IMR-90 (cell line): ENCODE measurements around the gene SORCS1. TPM values are rescaled to one million over a fixed set of nuclear protein-coding genes. Genes with fewer than 3 reads are reported as not detected.

Experiments
- ATAC-seq: fragments of 200-7000 bp; cut with Tn5 transposase; 2 replicates; pipeline ENCODE4 v1.9.1; 2020; ENCODE audit warnings: low read depth, mild to moderate bottlenecking, moderate library complexity
- BruUV-seq: library from RNA; stranded (reverse); fragments of 400-500 nt; replicated peaks from 2 replicates; lab custom pipeline; 2021; lab: Mats Ljungman, UMichigan
- CTCF ChIA-PET: fragments of 300-600 bp; formaldehyde crosslinking; extraction: SDS; loops from one replicate; lab custom pipeline; 2021; ENCODE audit warnings: antibody characterized with exemption; lab: Yijun Ruan, JAX
- POLR2A ChIA-PET: fragments of 300-600 bp; sonication (Branson Sonifier 250); formaldehyde crosslinking; loops from one replicate; lab custom pipeline; 2022; ENCODE audit warnings: antibody characterized with exemption; ENCODE audit not compliant: unreplicated experiment; lab: Charles Lee
- DNase-seq: peaks from one replicate; pipeline ENCODE4 v3.0.0; 2013
- H2AFZ ChIP-seq: replicated peaks from 2 replicates; pipeline ENCODE3; 2013; ENCODE audit warnings: low read length, mild to moderate bottlenecking; ENCODE audit not compliant: poor library complexity
- H2AK5ac ChIP-seq: 2 replicates; pipeline ENCODE4 v1.6.1; 2013; ENCODE audit warnings: low read depth, low read length, inconsistent platforms
- H2AK9ac ChIP-seq: replicated peaks from 2 replicates; pipeline ENCODE3; 2013; ENCODE audit warnings: mild to moderate bottlenecking, low read depth, low read length, moderate library complexity; ENCODE audit not compliant: poor library complexity
- H2BK120ac ChIP-seq: 2 replicates; pipeline ENCODE4 v1.6.1; 2013; ENCODE audit warnings: low read depth, low read length, inconsistent platforms
- H2BK15ac ChIP-seq: 3 replicates; pipeline ENCODE4 v1.6.1; 2013; ENCODE audit warnings: low read depth, low read length, inconsistent platforms
- H2BK20ac ChIP-seq: 2 replicates; pipeline ENCODE4 v1.6.1; 2013; ENCODE audit warnings: low read depth, mild to moderate bottlenecking, inconsistent platforms, low read length, moderate library complexity
- H2BK5ac ChIP-seq: 2 replicates; pipeline ENCODE4 v1.6.1; 2013; ENCODE audit warnings: mild to moderate bottlenecking, low read depth, low read length, inconsistent platforms; ENCODE audit not compliant: poor library complexity, severe bottlenecking
- H3K14ac ChIP-seq: replicated peaks from 2 replicates; pipeline ENCODE4 v1.6.1; 2013; ENCODE audit warnings: low read depth, low read length, inconsistent platforms
- H3K18ac ChIP-seq: 2 replicates; pipeline ENCODE4 v1.6.1; 2013; ENCODE audit warnings: low read depth, low read length, control low read depth
- H3K23ac ChIP-seq: 2 replicates; pipeline ENCODE4 v1.6.1; 2013; ENCODE audit warnings: low read depth, low read length, inconsistent platforms
- H3K27ac ChIP-seq: 2 replicates; pipeline ENCODE4 v1.5.1; 2013; ENCODE audit warnings: mild to moderate bottlenecking, control low read depth, low read length; ENCODE audit not compliant: insufficient read depth
- H3K27me3 ChIP-seq: 2 replicates; pipeline ENCODE4 v1.6.1; 2013; ENCODE audit warnings: low read length; ENCODE audit not compliant: control insufficient read depth, insufficient read depth
- H3K36me3 ChIP-seq: 2 replicates; pipeline ENCODE4 v1.6.1; 2013; ENCODE audit warnings: low read length, mixed read lengths; ENCODE audit not compliant: control insufficient read depth, insufficient read depth
- H3K4ac ChIP-seq: 2 replicates; pipeline ENCODE4 v1.6.1; 2013; ENCODE audit warnings: low read depth, low read length, inconsistent platforms
- H3K4me1 ChIP-seq: 2 replicates; pipeline ENCODE4 v1.6.1; 2013; ENCODE audit warnings: low read length, mixed read lengths; ENCODE audit not compliant: control insufficient read depth, insufficient read depth
- H3K4me2 ChIP-seq: 2 replicates; pipeline ENCODE4 v1.6.1; 2013; ENCODE audit warnings: low read depth, mild to moderate bottlenecking, control low read depth, low read length, moderate library complexity
- H3K4me3 ChIP-seq: 2 replicates; pipeline ENCODE4 v1.5.1; 2013; ENCODE audit warnings: low read depth, mild to moderate bottlenecking, control low read depth, low read length, moderate library complexity; ENCODE audit not compliant: insufficient read depth
- H3K56ac ChIP-seq: 2 replicates; pipeline ENCODE4 v1.6.1; 2013; ENCODE audit warnings: low read length, inconsistent platforms; ENCODE audit not compliant: insufficient read depth; ENCODE audit errors: extremely low read depth
- H3K79me1 ChIP-seq, 2 experiments: 2 replicates each; pipeline ENCODE4 v1.6.1; 2013; ENCODE audit warnings: low read length in 2 of 2, inconsistent platforms in 1 of 2, low read depth in 1 of 2
- H3K9ac ChIP-seq: 2 replicates; pipeline ENCODE4 v1.6.1; 2013; ENCODE audit warnings: low read depth, low read length, control low read depth
- H3K9me1 ChIP-seq: 2 replicates; pipeline ENCODE4 v1.6.1; 2013; ENCODE audit warnings: low read length, inconsistent platforms; ENCODE audit not compliant: insufficient read depth
- H3K9me3 ChIP-seq: 2 replicates; pipeline ENCODE4 v1.6.1; 2013; ENCODE audit warnings: low read length; ENCODE audit not compliant: control insufficient read depth, insufficient read depth
- H4K20me1 ChIP-seq: 2 replicates; pipeline ENCODE4 v1.6.1; 2013; ENCODE audit warnings: low read length, inconsistent platforms; ENCODE audit not compliant: insufficient read depth
- H4K5ac ChIP-seq: 2 replicates; pipeline ENCODE4 v1.6.1; 2013; ENCODE audit warnings: mild to moderate bottlenecking, low read depth, low read length, control low read depth
- H4K8ac ChIP-seq, 2 experiments: 2 replicates each; pipeline ENCODE4 v1.6.1; 2013; ENCODE audit warnings: low read depth in 2 of 2, low read length in 2 of 2, control low read depth in 1 of 2, inconsistent platforms in 1 of 2
- H4K91ac ChIP-seq: 2 replicates; pipeline ENCODE4 v1.6.1; 2013; ENCODE audit warnings: low read depth, low read length, inconsistent platforms; ENCODE audit not compliant: insufficient read depth
- CHD1 ChIP-seq: IDR thresholded peaks from 2 replicates; pipeline ENCODE4 v1.6.1; 2012; ENCODE audit warnings: low read depth, low read length, improper control_type of control experiment
- FOS ChIP-seq: fragments of 150-350 bp; IDR thresholded peaks from 2 replicates; pipeline ENCODE4 v1.6.1; 2016; ENCODE audit warnings: low read depth, low read length
- MAFK ChIP-seq: IDR thresholded peaks from 2 replicates; pipeline ENCODE4 v1.6.1; 2012; ENCODE audit warnings: low read depth, low read length, improper control_type of control experiment
- MAZ ChIP-seq: IDR thresholded peaks from 2 replicates; pipeline ENCODE4 v1.6.1; 2012; ENCODE audit warnings: low read depth, mild to moderate bottlenecking, low read length, improper control_type of control experiment, moderate library complexity, borderline replicate concordance
- MXI1 ChIP-seq: IDR thresholded peaks from 2 replicates; pipeline ENCODE4 v1.6.1; 2012; ENCODE audit warnings: low read depth, mild to moderate bottlenecking, low read length, moderate library complexity, borderline replicate concordance
- NFE2L2 ChIP-seq: fragments of 150-350 bp; IDR thresholded peaks from 2 replicates; pipeline ENCODE4 v1.6.1; 2016; ENCODE audit warnings: low read depth, mild to moderate bottlenecking, low read length
- POLR2A ChIP-seq: IDR thresholded peaks from 2 replicates; pipeline ENCODE4 v1.6.1; 2012; ENCODE audit warnings: mild to moderate bottlenecking, low read depth, low read length
- RAD21 ChIP-seq: IDR thresholded peaks from 2 replicates; pipeline ENCODE4 v1.6.1; 2012; ENCODE audit warnings: low read length, improper control_type of control experiment
- RFX5 ChIP-seq: IDR thresholded peaks from 2 replicates; pipeline ENCODE4 v1.8.0; 2012; ENCODE audit warnings: low read depth, mild to moderate bottlenecking, low read length, moderate library complexity
- WGBS, 2 experiments: methylation state at CpG; one replicate each; pipeline versions ENCODE4 v1.1.5 to v1.1.7; 2013; ENCODE audit warnings: missing lambda C conversion rate in 2 of 2; ENCODE audit not compliant: insufficient read length in 1 of 2; ENCODE audit errors: extremely low coverage in 2 of 2; 5-methylcytosine and 5-hydroxymethylcytosine counted together
- dilution Hi-C: fragments of 300-500 bp; cut with HindIII; formaldehyde crosslinking; loops from one replicate; pipeline ENCODE4 v1.14.3; 2018; ENCODE audit warnings: low sequenced_read_pairs; ENCODE audit not compliant: unreplicated experiment
- in situ Hi-C: fragments of 300-500 bp; cut with MboI; formaldehyde crosslinking; loops from 3 replicates; pipeline ENCODE4 v1.14.3; 2019; ENCODE audit warnings: low sequenced_read_pairs, inconsistent platforms, mixed read lengths
- intact Hi-C: fragments of 100-400 bp; cut with micrococcal nuclease; formaldehyde crosslinking; loops from 2 replicates; pipeline ENCODE4 v1.10.0; 2022
- polyA plus RNA-seq, 3 experiments: library from polyadenylated mRNA; depleted of rRNA; stranded (reverse); fragments of >200 nt; gene quantifications; 2 replicates each; pipeline ENCODE4 v1.2.3, GENCODE V29; 2012; ENCODE audit warnings: low replicate concordance in 1 of 3
- total RNA-seq: library from RNA; depleted of rRNA; stranded (reverse); fragments of >200 nt; gene quantifications from 2 replicates; pipeline ENCODE4 v1.2.3, GENCODE V29; 2012
- TF ChIP-seq, protein P1 (sequence below): fragments of 150-350 bp; IDR thresholded peaks from 2 replicates; pipeline ENCODE4 v1.6.1; 2016; ENCODE audit warnings: low read depth, mild to moderate bottlenecking, low read length, moderate library complexity, borderline replicate concordance

The SORCS1 gene
- total and polyA plus RNA-seq, 2 of the 4 experiments (the other 2 are of a cell fraction) = under 0.01 TPM; not detected in 1

DNA sequence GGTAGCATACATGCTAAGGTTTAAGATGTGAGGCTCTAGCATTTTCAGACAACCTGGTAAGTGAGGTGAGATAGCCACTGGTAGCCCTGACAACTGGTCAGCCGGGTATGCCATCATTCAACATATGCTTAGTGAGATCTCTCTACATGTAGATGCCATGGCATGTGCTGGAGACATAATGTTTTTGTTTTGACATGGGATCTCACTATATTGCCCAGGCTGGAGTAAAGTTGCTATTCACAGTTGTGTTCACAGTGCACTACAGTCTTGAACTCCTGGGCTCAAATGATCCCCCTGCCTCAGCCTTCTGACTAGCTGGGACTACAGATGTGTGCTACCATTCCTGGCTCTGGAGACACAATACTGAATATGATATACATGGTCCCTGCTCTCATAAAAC is 437.3 kb downstream of the SORCS1 start:
- no peak overlapping the region for H3K23ac ChIP-seq
- H3K79me1 ChIP-seq = no peaks in the 10 kb centered on the region
- H2BK5ac ChIP-seq = no peak overlapping the region
- intact Hi-C loops (no loop called here), dilution Hi-C loops (no loop called here), in situ Hi-C loops (no loop called here)
- H4K8ac ChIP-seq = no peak overlapping the region
- no peak overlapping the region for H3K27ac ChIP-seq
- no peak overlapping the region for H3K4me3 ChIP-seq
- H3K4ac ChIP-seq = no peak overlapping the region
- no peaks in the 10 kb centered on the region for H3K9me1 ChIP-seq
- H4K5ac ChIP-seq = no peak overlapping the region
- H3K9ac ChIP-seq = no peak overlapping the region
- H3K14ac ChIP-seq = no peak overlapping the region
- TF ChIP-seq RFX5 (no peak), FOS (no peak), POLR2A (no peak), CHD1 (no peak), MAFK (no peak), MAZ (no peak), RAD21 (no peak), NFE2L2 (no peak), MXI1 (no peak)
- TF ChIP-seq, protein P1, sequence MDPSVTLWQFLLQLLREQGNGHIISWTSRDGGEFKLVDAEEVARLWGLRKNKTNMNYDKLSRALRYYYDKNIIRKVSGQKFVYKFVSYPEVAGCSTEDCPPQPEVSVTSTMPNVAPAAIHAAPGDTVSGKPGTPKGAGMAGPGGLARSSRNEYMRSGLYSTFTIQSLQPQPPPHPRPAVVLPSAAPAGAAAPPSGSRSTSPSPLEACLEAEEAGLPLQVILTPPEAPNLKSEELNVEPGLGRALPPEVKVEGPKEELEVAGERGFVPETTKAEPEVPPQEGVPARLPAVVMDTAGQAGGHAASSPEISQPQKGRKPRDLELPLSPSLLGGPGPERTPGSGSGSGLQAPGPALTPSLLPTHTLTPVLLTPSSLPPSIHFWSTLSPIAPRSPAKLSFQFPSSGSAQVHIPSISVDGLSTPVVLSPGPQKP = no peak
- no peak overlapping the region for H2AK9ac ChIP-seq
- H3K56ac ChIP-seq = no peak overlapping the region
- ChIA-PET POLR2A (no interaction called here), CTCF (interaction anchor here (0.7 kb wide), 1 partner anchor 138 kb away, joined by 3 read pairs; no protein-coding TSS in a partner anchor)
- H4K91ac ChIP-seq = no peak overlapping the region
- H3K18ac ChIP-seq = no peak overlapping the region
- H3K9me3 ChIP-seq = peaks cover 4% of the 10 kb centered on the region; the same call in 1 of the 2 replicates
- no peaks in the 10 kb centered on the region for H3K4me1 ChIP-seq
- no peak for DNase-seq
- H3K27me3 ChIP-seq = no peaks in the 10 kb centered on the region
- H2BK15ac ChIP-seq = no peak overlapping the region
- H2BK120ac ChIP-seq = no peak overlapping the region
- no TSS peak for BruUV-seq
- ATAC-seq = no peak
- no peak overlapping the region for H2AFZ ChIP-seq
- H3K4me2 ChIP-seq = no peak overlapping the region
- no peaks in the 10 kb centered on the region for H3K36me3 ChIP-seq
- H4K20me1 ChIP-seq = no peaks in the 10 kb centered on the region
- WGBS, 2 experiments = no CpG with 5 or more reads among the region's 1 CpG
- no peak overlapping the region for H2BK20ac ChIP-seq
- no peak overlapping the region for H2AK5ac ChIP-seq
